B cell (primary cell): ENCODE results near the gene CDT1. TPM values are rescaled to one million over a fixed set of nuclear protein-coding genes. Genes with fewer than 3 reads are reported as not detected.

Experiments
- ATAC-seq: fragments of 200-7000 bp; cut with Tn5 transposase; one replicate; pipeline ENCODE4 v1.10.0; 2021; ENCODE audit warnings: low read depth, mild to moderate bottlenecking, moderate number of reproducible peaks, moderate library complexity
- CTCF ChIA-PET: fragments of 350-600 bp; sonication (Branson Sonifier 250); formaldehyde crosslinking; loops from one replicate; lab custom pipeline; 2021; ENCODE audit warnings: antibody characterized with exemption, inconsistent platforms; lab: Charles Lee
- POLR2A ChIA-PET: fragments of 350-600 bp; sonication (Branson Sonifier 250); formaldehyde crosslinking; loops from one replicate; lab custom pipeline; 2021; ENCODE audit warnings: antibody characterized with exemption; lab: Charles Lee
- DNase-seq: peaks from one replicate; pipeline ENCODE4 v3.0.0; 2013
- H2AFZ ChIP-seq: 2 replicates; pipeline ENCODE4 v1.6.1; 2012; ENCODE audit warnings: mild to moderate bottlenecking, low read depth, low read length; ENCODE audit not compliant: insufficient read depth, poor library complexity, severe bottlenecking
- H3K27ac ChIP-seq, 2 donors: 1 replicate in 1 of 2; 2 replicates in 1 of 2; pipeline ENCODE4 v1.5.1; 2012 to 2013; ENCODE audit warnings: low read length in 2 of 2, mild to moderate bottlenecking in 2 of 2, moderate library complexity in 1 of 2
- H3K27me3 ChIP-seq, 4 experiments: fragments of 200-600 bp in 1 of 4; sonication (generic) in 1 of 4; replicated peaks in 1 of 4; 1 replicate in 2 of 4; 2 replicates in 2 of 4; pipeline versions ENCODE4 v1.6.1 to v1.7.0; 2013 to 2016; ENCODE audit warnings: low read length in 3 of 4, mild to moderate bottlenecking in 2 of 4, mixed read lengths in 1 of 4, moderate library complexity in 1 of 4; ENCODE audit not compliant: insufficient read depth in 4 of 4, control insufficient read depth in 3 of 4; ENCODE audit errors: control extremely low read depth in 1 of 4
- H3K36me3 ChIP-seq, 2 experiments: replicated peaks in 1 of 2; 1 replicate in 1 of 2; 2 replicates in 1 of 2; pipeline versions ENCODE4 v1.6.1 to v1.7.1; 2013; ENCODE audit warnings: low read length in 1 of 2; ENCODE audit not compliant: insufficient read depth in 2 of 2, control insufficient read depth in 1 of 2; ENCODE audit errors: control extremely low read depth in 1 of 2, extremely low read depth in 1 of 2
- H3K4me1 ChIP-seq, 2 donors: fragments of 200-600 bp in 1 of 2; sonication (generic) in 1 of 2; 1 replicate in 1 of 2; 2 replicates in 1 of 2; pipeline versions ENCODE4 v1.5.1 to v1.6.1; 2013 to 2017; ENCODE audit warnings: low read length in 2 of 2; ENCODE audit not compliant: control insufficient read depth in 2 of 2, insufficient read depth in 2 of 2
- H3K4me2 ChIP-seq: replicated peaks from 2 replicates; pipeline ENCODE3; 2012; ENCODE audit warnings: mild to moderate bottlenecking, low read depth, low read length; ENCODE audit not compliant: poor library complexity, severe bottlenecking
- H3K4me3 ChIP-seq, 5 experiments: fragments of 200-600 bp in 1 of 5; sonication (generic) in 1 of 5; 1 replicate in 3 of 5; 2 replicates in 2 of 5; pipeline versions ENCODE4 v1.5.1 to v1.7.0; 2011 to 2016; ENCODE audit warnings: low read length in 4 of 5, mild to moderate bottlenecking in 4 of 5, low read depth in 2 of 5, control low read depth in 1 of 5, moderate library complexity in 1 of 5; ENCODE audit not compliant: insufficient read depth in 1 of 5; ENCODE audit errors: control extremely low read depth in 1 of 5, extremely low read depth in 1 of 5
- H3K79me2 ChIP-seq: fragments of 200-600 bp; sonication (generic); one replicate; pipeline ENCODE4 v1.6.0; 2016; ENCODE audit warnings: low read length; ENCODE audit not compliant: control insufficient read depth, insufficient read depth
- H3K9ac ChIP-seq: fragments of 200-600 bp; sonication (generic); 2 replicates; pipeline ENCODE4 v1.6.1; 2017; ENCODE audit warnings: mild to moderate bottlenecking, low read length, moderate library complexity
- H3K9me3 ChIP-seq, 3 donors: one replicate each; pipeline versions ENCODE4 v1.6.1 to v1.7.1; 2013; ENCODE audit warnings: low read length in 2 of 3; ENCODE audit not compliant: control insufficient read depth in 2 of 3, insufficient read depth in 1 of 3; ENCODE audit errors: control extremely low read depth in 1 of 3
- H4K20me1 ChIP-seq: 2 replicates; pipeline ENCODE4 v1.6.0; 2012; ENCODE audit warnings: mild to moderate bottlenecking, low read length; ENCODE audit not compliant: insufficient read depth, control insufficient read depth, poor library complexity, severe bottlenecking
- H3K27ac Mint-ChIP-seq: one replicate; pipeline ENCODE4 v1.8.0; 2021; ENCODE audit warnings: mixed read lengths
- H3K27me3 Mint-ChIP-seq: one replicate; pipeline ENCODE4 v1.8.0; 2021; ENCODE audit warnings: mixed read lengths
- H3K4me1 Mint-ChIP-seq: one replicate; pipeline ENCODE4 v1.8.0; 2021; ENCODE audit warnings: mixed read lengths
- H3K4me3 Mint-ChIP-seq: one replicate; pipeline ENCODE4 v1.8.0; 2021; ENCODE audit warnings: mixed read lengths
- H3K9me3 Mint-ChIP-seq: one replicate; pipeline ENCODE4 v1.8.0; 2022; ENCODE audit warnings: mixed read lengths; ENCODE audit not compliant: insufficient read depth
- CTCF ChIP-seq: fragments of 200-600 bp; IDR thresholded peaks from one replicate; pipeline ENCODE4 v1.8.0; 2022; ENCODE audit warnings: antibody characterized with exemption, mild to moderate bottlenecking
- EZH2 ChIP-seq: IDR thresholded peaks from 2 replicates; pipeline ENCODE4 v1.6.1; 2012; ENCODE audit warnings: borderline replicate concordance, low read depth, mild to moderate bottlenecking, moderate library complexity, low read length; ENCODE audit not compliant: insufficient read depth, poor library complexity, severe bottlenecking
- WGBS: methylation state at CpG from one replicate; pipeline ENCODE4 v1.1.5; 2013; ENCODE audit warnings: missing lambda C conversion rate; ENCODE audit not compliant: insufficient coverage; 5-methylcytosine and 5-hydroxymethylcytosine counted together
- intact Hi-C: fragments of 100-400 bp; cut with micrococcal nuclease; formaldehyde crosslinking; loops from one replicate; pipeline ENCODE4 v1.10.0; 2022
- polyA plus RNA-seq: library from polyadenylated mRNA; depleted of rRNA; stranded (reverse); fragments of >200 nt; gene quantifications from 2 replicates; pipeline ENCODE4 v1.2.3, GENCODE V29; 2012
- total RNA-seq, 2 donors: library from RNA; stranded (reverse); fragments of 120-200 nt in 1 of 2; gene quantifications; 1 replicate in 1 of 2; 2 replicates in 1 of 2; pipeline versions ENCODE4 v1.2.3 to v1.2.4, GENCODE V29; 2013 to 2022

CDT1 gene
- total and polyA plus RNA-seq, 2 donors (not counting 1 experiment from before 2014, with no cell fraction given) = 0.27 to 0.36 TPM

GRCh38 chr16:88785106-88785924 is 18.3 kb upstream of the CDT1 start, which contains the start of gene PIEZO1:
TSS of gene PIEZO1 (minus strand) at chr16:88785220. CDS start at chr16:88784964, 256 bp downstream.
- H3K79me2 ChIP-seq = peaks cover 11% of the 10 kb centered on the region
- ATAC-seq = peak; percentile 36
- H3K9me3 ChIP-seq = no peaks in the 10 kb centered on the region
- no peaks in the 10 kb centered on the region for H3K36me3 ChIP-seq
- Mint-ChIP-seq H3K4me1 (peaks cover 47% of the 10 kb centered on the region), H3K27me3 (no peaks in the 10 kb centered on the region), H3K9me3 (no peaks in the 10 kb centered on the region), H3K4me3 (peak within 1 kb of the TSS; percentile 73), H3K27ac (peak within 1 kb of the TSS; percentile 77)
- no peaks in the 10 kb centered on the region for H3K27me3 ChIP-seq
- peak within 1 kb of the TSS; percentile 65 for H3K9ac ChIP-seq
- H3K27ac ChIP-seq = peak within 1 kb of the TSS; percentile 26 to 77
- peak; percentile 89 for DNase-seq
- CTCF ChIA-PET = interaction anchor here (0.6 to 9.9 kb wide), 7 partner anchors 16 to 104 kb away, joined by 3 to 138 read pairs (median 4); no protein-coding TSS in a partner anchor
- intact Hi-C loops = loop anchor here (1.0 to 10.0 kb wide), 7 partner anchors 17 to 331 kb away; partner anchors contain the start of genes CDT1, IL17C, TRAPPC2L and ZFPM1
- TF ChIP-seq EZH2 (no peak), CTCF (peak; percentile 87)
- H3K4me1 ChIP-seq = peaks cover 52 to 55% of the 10 kb centered on the region in 2 donors
- peak within 1 kb of the TSS in 4 of 5 experiments; percentile 48 to 71 (median 64) for H3K4me3 ChIP-seq
- H4K20me1 ChIP-seq = peaks cover 19% of the 10 kb centered on the region
- peak within 1 kb of the TSS; percentile 95 for H3K4me2 ChIP-seq
- 2% methylated on average over 110 of the region's 110 CpGs for WGBS
- POLR2A ChIA-PET = interaction anchor here (1.0 to 2.6 kb wide), 3 partner anchors 15 to 48 kb away, joined by 3 to 12 read pairs (median 6); no protein-coding TSS in a partner anchor
- H2AFZ ChIP-seq = peak within 1 kb of the TSS; percentile 82
